HFF-Myc (cell line): ENCODE results near the gene GGCT.

Experiments
- DNase-seq: peaks from one replicate; pipeline ENCODE4 v3.0.0-alpha.2; 2011; ENCODE audit warnings: low read depth; ENCODE audit errors: extremely low read depth
- H3K4me3 ChIP-seq: replicated peaks from 2 replicates; pipeline ENCODE4 v1.5.1; 2011; ENCODE audit warnings: low read depth, mild to moderate bottlenecking, control low read depth, low read length
- TF ChIP-seq, protein P1 (sequence below): IDR thresholded peaks from 2 replicates; pipeline ENCODE4 v1.5.1; 2012; ENCODE audit warnings: mild to moderate bottlenecking, low read depth, low read length, control low read depth; ENCODE audit errors: missing control alignments

The GGCT gene

DNA sequence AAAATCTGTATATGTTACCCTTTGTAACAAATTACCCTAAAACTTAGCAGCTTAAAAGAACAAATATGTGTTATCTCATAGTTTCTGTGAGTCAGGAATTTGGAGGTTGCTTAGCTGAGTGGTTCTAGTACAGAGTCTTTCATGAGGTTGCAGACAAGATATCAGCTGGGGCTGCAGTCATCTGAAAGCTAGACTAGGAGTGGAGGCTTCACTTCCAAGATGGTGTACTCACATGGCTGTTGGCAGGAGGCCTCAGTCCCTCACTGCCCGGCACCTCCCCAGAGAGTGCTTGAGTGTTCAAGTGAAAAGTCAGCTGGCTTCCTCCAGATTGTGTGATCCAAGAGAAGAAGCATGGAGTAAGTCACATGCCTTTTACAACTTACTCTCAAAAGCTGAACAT, 16.9 kb upstream of the GGCT start:
- H3K4me3 ChIP-seq: no peak overlapping the region
- DNase-seq: no peak
- TF ChIP-seq, protein P1, sequence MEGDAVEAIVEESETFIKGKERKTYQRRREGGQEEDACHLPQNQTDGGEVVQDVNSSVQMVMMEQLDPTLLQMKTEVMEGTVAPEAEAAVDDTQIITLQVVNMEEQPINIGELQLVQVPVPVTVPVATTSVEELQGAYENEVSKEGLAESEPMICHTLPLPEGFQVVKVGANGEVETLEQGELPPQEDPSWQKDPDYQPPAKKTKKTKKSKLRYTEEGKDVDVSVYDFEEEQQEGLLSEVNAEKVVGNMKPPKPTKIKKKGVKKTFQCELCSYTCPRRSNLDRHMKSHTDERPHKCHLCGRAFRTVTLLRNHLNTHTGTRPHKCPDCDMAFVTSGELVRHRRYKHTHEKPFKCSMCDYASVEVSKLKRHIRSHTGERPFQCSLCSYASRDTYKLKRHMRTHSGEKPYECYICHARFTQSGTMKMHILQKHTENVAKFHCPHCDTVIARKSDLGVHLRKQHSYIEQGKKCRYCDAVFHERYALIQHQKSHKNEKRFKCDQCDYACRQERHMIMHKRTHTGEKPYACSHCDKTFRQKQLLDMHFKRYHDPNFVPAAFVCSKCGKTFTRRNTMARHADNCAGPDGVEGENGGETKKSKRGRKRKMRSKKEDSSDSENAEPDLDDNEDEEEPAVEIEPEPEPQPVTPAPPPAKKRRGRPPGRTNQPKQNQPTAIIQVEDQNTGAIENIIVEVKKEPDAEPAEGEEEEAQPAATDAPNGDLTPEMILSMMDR: no peak

DNA sequence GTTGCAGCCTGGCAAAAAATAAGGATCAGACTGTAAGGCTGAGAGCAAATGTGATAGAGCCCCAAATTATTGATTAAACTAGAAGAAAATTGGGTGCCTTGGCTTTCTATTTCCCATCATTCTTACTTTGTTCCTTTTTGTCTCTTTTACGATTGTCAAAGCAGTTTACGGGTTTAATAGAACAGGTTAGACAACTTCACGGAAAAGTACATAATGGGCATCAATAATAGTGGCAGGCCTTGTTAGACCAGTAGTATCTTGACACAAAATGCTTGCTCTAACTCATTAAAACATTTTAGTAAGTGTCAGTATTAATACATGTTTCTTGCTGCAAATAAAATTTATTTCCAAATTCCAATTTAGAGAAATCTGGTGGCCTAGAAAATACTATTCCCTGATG, 14.5 kb upstream of the GGCT start:
- DNase-seq: no peak
- H3K4me3 ChIP-seq: no peak overlapping the region
- TF ChIP-seq, protein P1: no peak

DNA sequence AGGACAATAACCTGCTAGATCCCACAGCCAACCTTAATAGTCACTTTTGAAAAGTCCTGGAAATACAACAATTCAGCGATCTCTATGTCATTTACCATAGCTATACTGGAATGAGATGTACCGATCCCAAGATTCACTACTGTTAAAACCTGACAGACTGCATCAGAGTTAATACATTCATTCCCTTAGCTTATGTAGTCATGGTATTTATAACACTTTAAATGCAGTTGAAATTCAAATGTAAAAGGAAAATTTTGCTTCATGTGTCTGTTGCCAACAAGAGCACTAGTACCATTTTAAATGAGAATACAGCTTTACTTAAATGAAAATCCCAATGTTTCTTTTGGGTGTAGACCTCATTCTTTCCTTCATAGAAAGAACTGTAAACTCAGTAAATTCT, 11.1 kb upstream of the GGCT start:
- DNase-seq: no peak
- TF ChIP-seq, protein P1: no peak
- H3K4me3 ChIP-seq: no peak overlapping the region

DNA sequence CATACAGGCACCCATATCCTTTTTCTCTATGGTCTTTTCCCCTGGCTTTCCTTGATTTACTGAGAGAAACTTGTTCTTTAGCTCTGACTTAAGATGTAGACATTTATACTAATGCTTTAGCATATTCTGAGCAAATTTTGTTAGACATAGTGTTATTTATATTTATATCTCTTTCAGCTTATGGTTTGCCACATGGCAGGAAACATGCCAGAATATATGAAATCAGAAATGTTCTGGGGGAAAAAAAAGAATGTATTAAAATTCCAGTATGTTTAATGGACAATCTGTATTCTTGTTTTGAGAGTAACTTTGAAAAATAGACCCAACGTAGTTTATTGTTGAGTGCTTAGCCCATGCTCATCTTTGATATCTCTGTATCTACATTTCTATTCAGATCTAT, 10.1 kb upstream of the GGCT start:
- no peak overlapping the region for H3K4me3 ChIP-seq
- no peak for DNase-seq
- TF ChIP-seq, protein P1: no peak

DNA sequence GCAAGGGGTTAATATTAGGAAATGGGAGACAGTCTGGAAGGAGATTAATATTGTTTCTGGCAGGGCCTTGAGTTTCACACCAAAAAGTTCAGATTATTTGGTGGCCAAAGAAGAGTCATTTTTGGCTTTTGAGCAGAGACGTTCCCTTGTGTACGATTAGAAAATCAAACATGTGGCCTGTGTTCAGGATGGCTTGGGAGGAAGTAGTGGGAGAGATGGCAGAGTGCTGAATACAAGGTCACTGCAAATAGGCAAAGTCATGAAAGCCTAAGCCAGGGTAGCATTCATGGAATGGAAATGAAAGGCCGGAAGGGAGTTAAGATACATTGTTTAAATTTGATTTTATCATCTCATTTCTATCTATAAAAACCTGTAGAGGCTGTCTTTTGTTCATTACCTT, 9.5 kb upstream of the GGCT start:
- DNase-seq: no peak
- no peak overlapping the region for H3K4me3 ChIP-seq
- TF ChIP-seq, protein P1: no peak

DNA sequence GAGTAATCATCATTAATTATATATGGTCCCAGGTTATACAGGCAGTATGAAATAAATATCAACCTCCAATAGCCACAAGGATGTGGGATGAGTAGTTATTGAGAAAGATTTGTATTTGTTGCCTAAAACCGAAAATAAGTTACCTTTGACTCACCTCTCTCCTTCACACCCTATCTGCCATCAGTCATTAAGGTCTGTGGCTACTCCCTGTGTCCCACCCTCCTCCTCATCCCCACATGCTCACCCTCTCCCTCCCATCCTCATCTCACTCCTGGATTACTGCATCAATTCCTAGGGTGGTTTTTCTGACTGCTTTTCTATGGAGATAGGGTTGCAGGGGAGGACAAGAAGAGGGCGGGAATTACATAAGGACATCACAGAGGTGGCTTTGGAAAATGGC, 9.1 kb upstream of the GGCT start:
- no peak for DNase-seq
- TF ChIP-seq, protein P1: no peak
- no peak overlapping the region for H3K4me3 ChIP-seq

DNA sequence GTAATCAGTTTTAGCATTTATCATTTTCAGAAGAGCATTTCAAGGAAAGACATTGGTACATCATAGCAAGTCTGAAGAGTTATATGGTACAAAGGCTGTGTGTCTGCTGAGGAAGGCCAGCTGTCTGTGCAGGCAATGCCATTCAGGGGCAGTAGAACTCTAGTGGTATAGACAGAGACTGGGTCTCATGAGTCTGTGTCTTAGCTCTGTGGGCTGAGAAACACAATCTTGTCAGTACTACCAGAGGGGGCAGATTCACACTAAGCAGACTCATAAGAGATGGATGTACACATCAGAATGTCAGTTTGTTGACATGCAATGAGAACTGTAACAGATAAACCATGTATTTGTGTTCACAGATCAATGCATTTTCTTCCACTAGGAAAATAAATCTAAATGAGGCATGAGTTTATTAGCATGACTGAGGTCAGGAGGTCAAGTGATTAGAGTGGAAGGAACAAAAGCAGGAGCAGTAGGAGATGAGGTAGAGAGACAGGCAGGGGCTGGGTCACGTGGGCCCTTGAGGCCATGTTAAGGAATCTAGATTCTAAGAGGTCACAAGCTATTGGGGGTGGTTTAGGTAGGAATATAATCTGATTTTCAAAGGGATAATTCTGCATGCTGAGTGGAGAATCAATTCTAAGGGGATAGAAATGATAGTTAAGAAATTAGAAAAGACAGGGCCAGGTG, 7.5 kb upstream of the GGCT start:
- TF ChIP-seq, protein P1: no peak
- DNase-seq: no peak

More for the DNA sequence above, 7.5 kb upstream of the GGCT start:
- H3K4me3 ChIP-seq: no peak overlapping the region
